T-helper 2 cell treated with Interferon-gamma antibody and Interleukin-4, amounts not matched to agents 5 μg/mL and 100 μg/mL, for 36 hours (primary cell): ENCODE measurements around the gene SHISA5.

ENCODE experiments used
- DNase-seq: peaks from one replicate; pipeline ENCODE4 v3.0.0; 2021; ENCODE audit warnings: low spot score
- H3K27ac Mint-ChIP-seq: one replicate; pipeline ENCODE4 v1.8.0; 2021; ENCODE audit warnings: mild to moderate bottlenecking, mixed read lengths
- H3K27me3 Mint-ChIP-seq: one replicate; pipeline ENCODE4 v1.8.0; 2021; ENCODE audit warnings: low read depth, mixed read lengths
- H3K36me3 Mint-ChIP-seq: one replicate; pipeline ENCODE4 v1.8.0; 2021; ENCODE audit warnings: low read depth, mixed read lengths
- H3K4me1 Mint-ChIP-seq: one replicate; pipeline ENCODE4 v1.8.0; 2021; ENCODE audit warnings: low read depth, mixed read lengths
- H3K4me3 Mint-ChIP-seq: one replicate; pipeline ENCODE4 v1.8.0; 2022; ENCODE audit warnings: mild to moderate bottlenecking, moderate library complexity, mixed read lengths
- H3K9me3 Mint-ChIP-seq: one replicate; pipeline ENCODE4 v1.8.0; 2021; ENCODE audit warnings: mixed read lengths

Gene SHISA5

DNA sequence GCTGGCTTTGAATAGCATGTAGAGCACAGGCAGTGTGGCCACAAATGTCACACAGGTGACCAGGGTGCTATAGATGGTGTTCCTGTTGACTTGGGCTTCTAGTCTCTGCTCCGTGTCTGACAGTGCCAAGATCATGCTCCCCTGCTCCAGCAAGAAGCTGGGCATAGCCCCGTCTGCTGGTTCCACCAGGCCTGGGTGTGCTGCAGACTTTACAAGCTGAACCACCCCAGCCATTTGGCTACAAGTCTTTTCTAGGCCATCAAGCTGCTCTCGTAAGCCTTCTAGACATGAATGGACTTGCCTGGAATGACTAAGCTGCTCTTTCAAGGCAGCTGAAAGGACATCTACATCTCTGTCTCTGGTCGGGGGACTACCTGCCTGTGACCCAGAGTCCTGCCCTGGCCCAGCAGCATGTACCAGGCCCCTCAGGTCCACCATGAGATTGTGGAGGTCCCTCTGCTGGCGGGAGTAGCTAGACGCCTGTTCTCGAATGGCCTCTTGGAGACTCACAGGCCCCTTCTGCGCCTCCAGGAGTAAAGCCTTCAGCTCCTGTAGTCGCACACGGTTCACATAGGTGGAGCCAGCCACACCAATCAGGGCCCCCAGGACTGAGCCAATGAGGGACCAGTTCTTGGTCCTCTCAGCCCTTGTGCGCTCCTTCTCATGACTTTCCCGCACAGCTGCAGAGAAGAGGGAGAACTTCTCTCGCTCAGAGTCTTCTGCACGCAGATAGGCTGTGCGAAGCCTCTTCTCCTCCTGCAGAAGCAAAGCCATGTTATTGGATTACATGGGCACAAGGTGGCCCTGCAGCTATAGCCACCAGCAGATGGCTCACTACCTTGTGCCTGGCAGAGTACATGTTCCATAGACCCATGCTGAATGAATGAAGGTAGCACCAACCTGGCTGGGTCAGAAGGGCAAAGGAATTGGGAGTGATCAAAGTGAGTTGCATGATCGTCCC, 71.3 kb downstream of the SHISA5 start:
- no peak overlapping the region for H3K27ac Mint-ChIP-seq

DNA sequence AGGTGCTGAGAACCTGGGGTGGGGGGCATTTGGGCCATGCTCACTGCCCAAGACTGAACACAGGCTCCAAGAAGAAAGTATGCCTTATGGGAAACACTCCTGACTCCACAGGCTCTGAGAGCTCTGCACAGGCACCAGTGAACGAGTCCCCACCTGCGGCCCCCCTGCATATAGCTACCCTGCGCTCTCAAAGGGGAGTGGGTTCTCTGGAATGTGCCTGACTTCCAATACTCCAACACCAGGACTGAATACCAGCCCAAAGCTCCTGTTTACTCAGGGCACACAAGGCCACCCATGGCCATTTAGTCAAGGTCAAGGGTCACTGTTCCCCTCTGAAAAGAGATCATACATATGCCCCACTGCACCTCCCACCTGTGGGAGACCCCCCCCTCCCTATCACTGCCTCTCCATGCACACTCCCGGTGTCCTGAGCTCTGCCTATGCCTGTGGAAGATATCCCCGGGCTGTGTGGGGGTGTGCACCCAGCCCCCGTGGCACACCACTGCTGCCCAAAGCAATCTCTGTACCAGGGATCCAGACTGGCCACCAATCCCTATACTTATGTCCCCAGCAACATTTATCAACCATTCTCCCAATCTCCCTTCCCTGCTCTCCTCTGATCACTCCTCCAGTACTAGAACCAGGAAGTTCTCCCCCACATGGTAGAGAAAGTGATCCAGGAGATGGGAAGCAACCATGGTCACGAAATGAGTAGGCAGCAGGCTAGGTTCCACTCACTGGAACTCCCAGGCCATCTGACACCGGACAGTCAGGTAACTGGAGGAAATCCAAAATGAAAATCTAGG, 72.5 kb downstream of the SHISA5 start:
- Mint-ChIP-seq H3K4me1 (peaks cover 9% of the 10 kb centered on the region), H3K36me3 (peaks cover 8% of the 10 kb centered on the region), H3K9me3 (no peaks in the 10 kb centered on the region), H3K4me3 (peak overlapping the region; percentile 76), H3K27me3 (peaks cover 24% of the 10 kb centered on the region), H3K27ac (no peak overlapping the region)
- no peak for DNase-seq

More for the DNA sequence above, 71.3 kb downstream of the SHISA5 start:
- H3K4me3 Mint-ChIP-seq = no peak overlapping the region
- no peaks in the 10 kb centered on the region for H3K9me3 Mint-ChIP-seq
- peaks cover 8% of the 10 kb centered on the region for H3K36me3 Mint-ChIP-seq
- DNase-seq = no peak
- peaks cover 15% of the 10 kb centered on the region for H3K27me3 Mint-ChIP-seq
- peaks cover 9% of the 10 kb centered on the region for H3K4me1 Mint-ChIP-seq

DNA sequence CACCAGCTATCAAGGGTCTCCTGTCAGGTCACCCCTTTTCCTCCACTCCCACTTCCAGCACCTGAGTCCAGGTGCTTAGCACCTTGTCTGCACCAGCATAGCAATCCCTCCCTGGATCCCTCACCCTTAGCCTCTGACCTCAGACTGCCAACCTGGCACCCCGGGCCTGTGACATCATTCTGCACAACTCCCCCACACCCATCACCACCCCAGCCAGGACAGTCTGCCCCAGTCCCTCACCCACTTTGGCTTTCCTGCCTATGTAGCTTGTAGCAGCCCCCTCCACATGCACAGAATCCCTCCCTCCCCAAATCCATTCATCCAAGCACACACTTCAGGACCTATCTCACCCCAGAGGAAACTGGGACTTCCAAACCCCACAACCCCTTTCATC, 73.3 kb downstream of the SHISA5 start:
- DNase-seq = no peak
- no peaks in the 10 kb centered on the region for H3K9me3 Mint-ChIP-seq
- peaks cover 9% of the 10 kb centered on the region for H3K4me1 Mint-ChIP-seq
- peak overlapping the region; percentile 76 for H3K4me3 Mint-ChIP-seq
- peaks cover 8% of the 10 kb centered on the region for H3K36me3 Mint-ChIP-seq
- H3K27me3 Mint-ChIP-seq = peaks cover 24% of the 10 kb centered on the region
- H3K27ac Mint-ChIP-seq = no peak overlapping the region

DNA sequence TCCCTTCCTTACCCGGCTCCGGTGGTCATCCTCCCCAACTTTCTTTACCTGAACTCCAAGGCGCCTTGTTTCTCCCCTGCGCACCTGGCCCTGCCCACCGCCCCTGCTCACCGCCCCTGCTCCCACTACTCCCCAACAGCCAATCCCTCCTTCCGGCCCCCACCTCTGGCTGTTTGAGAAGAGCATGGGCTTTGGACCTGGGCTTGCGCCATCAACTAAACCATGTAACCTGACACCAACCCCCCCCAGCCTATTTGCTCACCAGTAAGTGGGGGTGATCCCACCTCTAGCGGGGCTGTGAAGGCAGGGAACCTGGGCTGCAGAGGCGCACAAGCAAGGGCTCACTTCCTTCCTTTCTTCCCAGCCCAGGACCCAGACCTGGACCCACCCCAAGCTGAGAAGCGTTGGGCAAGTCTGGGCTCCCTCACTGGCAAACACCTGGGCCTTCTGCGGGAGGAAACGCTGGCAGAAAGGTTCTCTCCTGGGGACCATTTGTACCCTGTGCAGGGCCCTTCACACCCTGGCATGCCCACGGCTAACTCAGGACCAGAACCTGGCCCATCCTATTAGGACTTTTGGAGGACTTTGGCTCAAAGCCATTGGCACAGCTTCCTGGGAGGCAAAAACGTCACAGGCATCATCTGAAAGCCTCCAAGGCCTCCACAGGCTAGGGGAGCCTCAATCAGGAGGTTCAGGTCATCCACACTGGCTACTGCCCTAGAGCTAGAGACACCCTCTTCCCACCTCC, 73.8 kb downstream of the SHISA5 start, which contains the start of gene PLXNB1:
TSS of gene PLXNB1 (minus strand) at position 127 of the 748 bp plus-strand sequence. CDS start 5,475 bp downstream, outside the sequence.
- H3K4me3 Mint-ChIP-seq = peak within 1 kb of the TSS; percentile 76
- peaks cover 8% of the 10 kb centered on the region for H3K36me3 Mint-ChIP-seq
- DNase-seq = no peak
- no peaks in the 10 kb centered on the region for H3K9me3 Mint-ChIP-seq
- H3K27me3 Mint-ChIP-seq = peaks cover 24% of the 10 kb centered on the region
- peaks cover 6% of the 10 kb centered on the region for H3K4me1 Mint-ChIP-seq
- H3K27ac Mint-ChIP-seq = peak within 1 kb of the TSS; percentile 7

DNA sequence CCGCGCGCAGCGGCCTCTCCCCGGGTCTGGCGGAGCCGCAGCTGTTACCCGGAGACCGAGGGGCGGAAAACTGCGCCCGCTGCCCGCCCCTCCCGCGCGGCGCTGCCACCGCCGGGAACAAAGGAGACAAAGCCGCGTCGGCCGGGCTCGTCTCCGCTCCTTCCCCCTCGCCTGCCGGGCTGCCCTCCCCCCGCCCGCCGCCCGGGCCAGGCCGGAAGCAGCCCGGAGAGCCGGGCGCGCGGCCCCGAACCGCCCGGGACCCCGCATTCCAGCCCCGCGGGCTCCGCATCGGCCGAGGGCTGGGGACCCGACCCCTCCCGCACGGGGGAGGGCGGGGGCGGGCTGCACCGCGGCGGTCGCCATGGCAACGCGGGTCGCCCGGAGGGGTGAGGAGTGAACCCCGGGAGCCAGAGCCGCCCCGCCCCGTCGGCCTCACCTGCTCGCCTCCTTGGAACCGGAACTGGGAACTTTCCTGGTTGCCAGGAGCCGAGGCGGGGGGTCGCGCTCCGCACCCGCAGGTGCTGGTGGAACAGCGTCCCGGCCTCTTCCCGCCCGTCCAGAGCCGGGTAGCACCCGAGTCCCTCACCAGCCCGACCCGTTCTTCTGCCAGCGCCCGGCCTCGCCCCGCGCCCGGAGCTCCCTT, 74.5 kb downstream of the SHISA5 start:
- H3K36me3 Mint-ChIP-seq = peaks cover 8% of the 10 kb centered on the region
- H3K4me1 Mint-ChIP-seq = peaks cover 6% of the 10 kb centered on the region
- H3K4me3 Mint-ChIP-seq = peak overlapping the region; percentile 76
- peaks cover 24% of the 10 kb centered on the region for H3K27me3 Mint-ChIP-seq
- H3K9me3 Mint-ChIP-seq = no peaks in the 10 kb centered on the region
- no peak overlapping the region for H3K27ac Mint-ChIP-seq
- DNase-seq = peak; percentile 49

DNA sequence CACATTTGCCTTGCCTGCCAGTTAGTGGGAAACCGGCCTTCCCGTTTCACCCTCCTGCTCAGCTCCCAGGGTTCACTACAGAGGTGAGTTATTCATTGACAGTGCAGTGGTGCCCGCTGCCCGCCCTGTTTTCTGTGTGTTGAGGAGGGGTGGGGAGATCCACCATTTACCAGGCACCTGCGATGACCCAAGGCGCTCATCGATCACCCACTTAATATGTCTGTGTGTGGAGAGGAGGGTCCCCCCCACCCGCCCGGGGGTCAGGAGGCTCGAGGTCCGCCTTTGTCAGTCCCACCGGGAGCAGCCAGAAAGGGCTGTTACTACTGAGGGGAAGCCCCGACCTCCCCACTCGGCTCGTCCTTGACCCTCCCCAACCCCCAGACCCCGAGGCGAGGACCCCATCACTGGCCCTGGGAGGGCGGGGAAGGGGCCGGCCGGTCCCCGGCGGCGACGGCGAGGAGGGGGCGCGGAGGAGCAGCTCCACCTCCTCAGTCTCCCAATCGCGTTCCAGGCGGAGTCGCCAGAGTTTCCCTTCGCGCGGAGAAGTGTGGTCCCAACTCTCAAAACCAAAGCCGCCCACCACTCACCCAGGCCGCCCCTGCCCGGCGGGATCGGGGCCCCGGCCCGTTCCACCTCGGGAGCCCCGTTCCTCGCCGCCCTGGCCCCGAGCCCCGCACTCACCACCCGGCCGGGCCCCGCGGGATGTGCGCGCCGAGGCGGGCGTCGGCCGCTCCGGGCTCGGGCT, 75.2 kb downstream of the SHISA5 start:
- DNase-seq = no peak
- H3K27me3 Mint-ChIP-seq = peaks cover 24% of the 10 kb centered on the region
- peak overlapping the region; percentile 36 for H3K4me3 Mint-ChIP-seq
- H3K27ac Mint-ChIP-seq = no peak overlapping the region
- H3K9me3 Mint-ChIP-seq = no peaks in the 10 kb centered on the region
- H3K36me3 Mint-ChIP-seq = peaks cover 8% of the 10 kb centered on the region
- peaks cover 6% of the 10 kb centered on the region for H3K4me1 Mint-ChIP-seq

DNA sequence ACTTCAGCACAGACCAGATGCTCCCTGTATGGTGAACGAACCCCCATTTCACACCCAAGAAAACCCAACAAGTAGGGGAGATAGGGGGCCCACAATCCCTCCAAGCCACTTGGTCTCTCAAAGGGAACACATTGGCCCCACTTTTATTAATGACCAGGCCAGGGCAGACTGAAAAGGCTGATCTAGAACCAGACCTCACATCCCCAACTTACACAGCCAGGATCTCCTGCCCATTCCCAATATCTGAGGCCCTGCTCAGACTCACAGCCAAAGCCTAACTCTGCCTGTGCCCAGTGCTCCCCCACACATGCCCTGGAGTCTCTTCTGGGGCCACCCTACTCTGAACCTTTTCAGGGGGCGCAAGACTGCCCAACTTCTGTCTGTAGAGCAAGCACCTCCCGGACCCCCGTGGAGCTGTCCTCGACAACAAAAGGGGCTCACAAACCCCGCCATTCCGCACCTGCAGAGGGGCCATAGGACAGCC, 75.8 kb downstream of the SHISA5 start:
- H3K27me3 Mint-ChIP-seq = peaks cover 24% of the 10 kb centered on the region
- peaks cover 6% of the 10 kb centered on the region for H3K4me1 Mint-ChIP-seq
- no peak for DNase-seq
- H3K27ac Mint-ChIP-seq = no peak overlapping the region
- peaks cover 8% of the 10 kb centered on the region for H3K36me3 Mint-ChIP-seq
- no peaks in the 10 kb centered on the region for H3K9me3 Mint-ChIP-seq
- H3K4me3 Mint-ChIP-seq = peak overlapping the region; percentile 36

DNA sequence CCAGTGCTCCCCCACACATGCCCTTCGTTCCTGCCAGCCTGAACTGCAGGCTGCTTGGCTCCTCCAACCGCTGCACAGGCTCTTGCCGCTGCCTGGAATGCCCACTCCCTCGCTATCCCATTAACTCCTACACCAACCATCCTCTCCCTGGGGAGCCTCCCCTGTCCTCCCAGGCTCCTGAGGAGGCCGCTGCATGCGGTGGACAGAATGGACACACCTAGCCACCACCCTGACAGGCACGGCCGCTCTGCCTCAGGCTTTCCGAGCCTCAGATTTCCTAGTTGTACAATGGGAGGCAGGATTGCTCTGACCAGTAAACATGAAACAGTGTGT, 76.4 kb downstream of the SHISA5 start:
- peak overlapping the region; percentile 36 for H3K4me3 Mint-ChIP-seq
- peaks cover 24% of the 10 kb centered on the region for H3K27me3 Mint-ChIP-seq
- H3K4me1 Mint-ChIP-seq = peaks cover 6% of the 10 kb centered on the region
- H3K36me3 Mint-ChIP-seq = peaks cover 8% of the 10 kb centered on the region
- H3K9me3 Mint-ChIP-seq = no peaks in the 10 kb centered on the region
- no peak overlapping the region for H3K27ac Mint-ChIP-seq
- no peak for DNase-seq

DNA sequence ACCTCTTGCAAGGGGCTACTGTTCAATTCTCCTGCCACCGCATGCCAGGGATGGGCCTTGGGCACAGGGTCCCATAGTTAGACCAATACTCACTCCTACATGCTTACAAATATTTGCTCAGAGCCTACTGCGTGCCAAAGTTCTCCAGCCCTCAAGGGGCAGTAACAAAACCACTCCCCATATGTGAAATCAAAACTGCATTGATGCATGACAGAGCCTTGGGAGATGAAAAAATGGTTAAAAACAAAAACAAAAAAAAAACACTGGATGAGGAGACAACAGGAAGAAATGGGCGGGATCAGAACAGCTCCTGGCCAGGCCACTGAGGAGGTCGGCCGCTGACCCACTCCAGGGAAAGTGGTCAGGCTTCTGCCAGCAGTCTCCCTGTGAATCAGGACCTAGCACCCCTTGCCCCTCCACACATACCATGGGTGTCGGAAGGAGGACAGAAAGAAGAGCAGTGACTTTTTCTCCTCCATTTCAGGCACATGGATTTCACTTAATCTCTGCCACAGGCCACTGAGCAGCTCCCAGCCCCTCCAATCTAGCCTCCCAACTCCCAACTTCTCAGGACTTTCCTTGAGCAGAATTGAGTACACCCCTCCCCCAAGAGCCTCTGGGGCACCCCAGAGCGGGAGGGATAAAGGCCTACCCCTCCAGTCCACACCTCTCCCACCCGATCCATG, 76.9 kb downstream of the SHISA5 start:
- Mint-ChIP-seq H3K9me3 (no peaks in the 10 kb centered on the region), H3K27me3 (peaks cover 24% of the 10 kb centered on the region), H3K36me3 (peaks cover 4% of the 10 kb centered on the region), H3K4me1 (peaks cover 6% of the 10 kb centered on the region), H3K4me3 (no peak overlapping the region), H3K27ac (no peak overlapping the region)
- no peak for DNase-seq

DNA sequence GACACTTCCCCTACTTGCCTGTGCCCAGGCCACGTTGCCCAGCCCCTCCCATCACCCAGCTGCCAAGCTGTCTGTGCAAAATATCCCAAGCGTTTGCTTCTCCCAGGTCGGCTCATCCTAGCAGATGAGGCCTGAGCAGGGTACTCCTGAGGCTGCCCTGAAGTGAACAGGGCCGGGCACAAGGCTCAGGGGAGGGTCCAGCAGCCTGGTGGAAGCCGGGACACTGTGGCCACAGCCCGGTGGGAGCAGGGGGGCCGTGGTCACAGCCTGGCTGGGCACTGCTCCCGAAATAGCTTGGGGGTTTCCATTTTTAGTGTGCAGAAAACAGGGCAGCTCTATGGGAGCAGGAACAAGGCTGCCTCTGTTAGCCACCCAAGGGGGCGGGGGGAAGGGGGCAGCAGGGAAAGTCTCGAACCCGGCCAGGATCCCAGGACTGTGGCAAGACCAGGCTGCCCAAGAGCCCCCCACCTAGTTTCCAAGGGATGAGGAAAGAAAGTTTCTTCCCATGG, 77.5 kb downstream of the SHISA5 start:
- Mint-ChIP-seq H3K4me1 (peaks cover 6% of the 10 kb centered on the region), H3K27me3 (peaks cover 24% of the 10 kb centered on the region), H3K4me3 (no peak overlapping the region), H3K9me3 (no peaks in the 10 kb centered on the region), H3K27ac (no peak overlapping the region), H3K36me3 (peaks cover under 1% of the 10 kb centered on the region)
- DNase-seq = no peak

DNA sequence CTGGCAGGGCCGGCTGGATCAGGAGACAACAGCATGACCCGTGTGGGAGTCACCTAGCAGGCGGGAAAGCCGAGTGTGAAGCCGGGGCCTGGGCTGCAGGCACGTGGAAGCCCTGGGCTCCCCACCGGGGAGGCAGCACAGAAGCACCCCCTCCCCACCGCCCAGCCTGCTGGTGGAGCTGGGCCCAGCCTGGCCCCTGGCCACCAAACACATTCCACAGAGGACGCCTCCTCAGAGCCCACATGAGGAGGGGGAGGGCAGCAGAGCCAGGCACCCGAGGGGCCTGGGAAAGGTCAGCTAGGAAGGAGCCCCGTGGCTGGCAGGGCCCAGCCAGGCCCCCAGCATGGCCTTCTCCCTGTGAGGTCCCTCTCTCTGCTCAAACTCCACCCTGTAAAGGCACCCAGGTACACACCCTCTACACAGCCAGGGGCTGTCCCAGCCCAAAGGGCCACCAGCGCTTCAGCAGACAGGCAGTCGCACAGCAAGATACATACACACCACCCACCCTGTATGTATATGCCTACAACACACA, 78.6 kb downstream of the SHISA5 start:
- Mint-ChIP-seq H3K27me3 (peaks cover 23% of the 10 kb centered on the region), H3K36me3 (no peaks in the 10 kb centered on the region), H3K4me1 (peaks cover 2% of the 10 kb centered on the region), H3K4me3 (no peak overlapping the region), H3K9me3 (no peaks in the 10 kb centered on the region), H3K27ac (no peak overlapping the region)
- no peak for DNase-seq
